Natural killer cell (primary cell): ENCODE measurements around the gene LINC01488. TPM values are rescaled to one million over a fixed set of nuclear protein-coding genes. Genes with fewer than 3 reads are reported as not detected.

Experiments used
- ATAC-seq, 3 donors: fragments of 150-1000 bp in 2 of 3; fragments of 200-7000 bp in 1 of 3; cut with Tn5 transposase; 1 replicate in 1 of 3; 2 replicates in 2 of 3; pipeline ENCODE4 v1.10.0; 2021; ENCODE audit warnings: mild to moderate bottlenecking in 2 of 3, moderate library complexity in 2 of 3
- DNase-seq, 2 donors: peaks; one replicate each; pipeline versions ENCODE4 v3.0.0 to v3.0.0-alpha.2; 2013 to 2021; ENCODE audit warnings: mixed read lengths in 1 of 2
- H3K27ac ChIP-seq: one replicate; pipeline ENCODE4 v1.5.1; 2013; ENCODE audit warnings: mild to moderate bottlenecking, low read length
- H3K27me3 ChIP-seq: one replicate; pipeline ENCODE4 v1.6.1; 2013; ENCODE audit warnings: low read length; ENCODE audit not compliant: control insufficient read depth, insufficient read depth
- H3K36me3 ChIP-seq: one replicate; pipeline ENCODE4 v1.6.1; 2013; ENCODE audit warnings: low read length; ENCODE audit not compliant: control insufficient read depth, insufficient read depth
- H3K4me1 ChIP-seq: one replicate; pipeline ENCODE4 v1.6.1; 2013; ENCODE audit warnings: low read length; ENCODE audit not compliant: control insufficient read depth, insufficient read depth
- H3K4me3 ChIP-seq: one replicate; pipeline ENCODE4 v1.5.1; 2013; ENCODE audit warnings: low read length
- H3K9me3 ChIP-seq: one replicate; pipeline ENCODE4 v1.6.1; 2013; ENCODE audit warnings: low read length; ENCODE audit not compliant: control insufficient read depth, insufficient read depth
- H3K27ac Mint-ChIP-seq, 2 donors: one replicate each; pipeline ENCODE4 v1.8.0; 2022; ENCODE audit warnings: mild to moderate bottlenecking in 2 of 2, mixed read lengths in 2 of 2, moderate library complexity in 1 of 2
- H3K27me3 Mint-ChIP-seq, 2 donors: one replicate each; pipeline ENCODE4 v1.8.0; 2022; ENCODE audit warnings: low read depth in 2 of 2, mixed read lengths in 2 of 2
- H3K36me3 Mint-ChIP-seq: one replicate; pipeline ENCODE4 v1.8.0; 2022; ENCODE audit warnings: mixed read lengths
- H3K4me1 Mint-ChIP-seq, 2 donors: one replicate each; pipeline ENCODE4 v1.8.0; 2022; ENCODE audit warnings: mixed read lengths in 2 of 2
- H3K4me3 Mint-ChIP-seq: one replicate; pipeline ENCODE4 v1.8.0; 2022; ENCODE audit warnings: mild to moderate bottlenecking, moderate library complexity, mixed read lengths
- H3K9me3 Mint-ChIP-seq, 2 donors: one replicate each; pipeline ENCODE4 v1.8.0; 2022; ENCODE audit warnings: mixed read lengths in 2 of 2
- CTCF ChIP-seq: fragments of 200-600 bp; IDR thresholded peaks from one replicate; pipeline ENCODE4 v1.8.0; 2022; ENCODE audit warnings: antibody characterized with exemption
- WGBS: methylation state at CpG from one replicate; pipeline ENCODE4 v1.1.7; 2013; ENCODE audit warnings: missing lambda C conversion rate; ENCODE audit not compliant: insufficient coverage; 5-methylcytosine and 5-hydroxymethylcytosine counted together
- intact Hi-C: fragments of 100-400 bp; cut with micrococcal nuclease; formaldehyde crosslinking; loops from one replicate; pipeline ENCODE4 v1.14.2; 2022
- total RNA-seq, 4 donors: library from RNA; stranded (reverse); fragments of 120-200 nt in 1 of 4; gene quantifications; one replicate each; pipeline versions ENCODE4 v1.2.3 to v1.2.4, GENCODE V29; 2013 to 2022

LINC01488 gene
- total RNA-seq, 3 donors from 2014 or later (not counting 1 experiment from before 2014, with no cell fraction given), result not detected

- H3K27me3 Mint-ChIP-seq, result peaks cover 0 to 3% of the 10 kb centered on the region in 2 donors
- H3K27ac ChIP-seq, result no peak overlapping the region
- H3K27ac Mint-ChIP-seq, result no peak overlapping the region
- no peak for TF ChIP-seq CTCF
- no peaks in the 10 kb centered on the region for H3K36me3 ChIP-seq
- no peaks in the 10 kb centered on the region for H3K9me3 Mint-ChIP-seq
- no peaks in the 10 kb centered on the region for H3K4me1 ChIP-seq
- H3K4me1 Mint-ChIP-seq, result no peaks in the 10 kb centered on the region
- H3K4me3 ChIP-seq, result no peak overlapping the region
- H3K9me3 ChIP-seq, result no peaks in the 10 kb centered on the region
- ATAC-seq (no peak), DNase-seq (no peak)
- no peaks in the 10 kb centered on the region for H3K27me3 ChIP-seq
- no peaks in the 10 kb centered on the region for H3K36me3 Mint-ChIP-seq
- intact Hi-C loops, result no loop called here
- 88% methylated on average over 13 of the region's 13 CpGs for WGBS
- H3K4me3 Mint-ChIP-seq, result no peak overlapping the region
Observed at GRCh38 chr11:69480547-69481392, 693 bp upstream of the LINC01488 start.

- WGBS, result 72% methylated on average over 2 of the region's 2 CpGs
- ATAC-seq, result no peak
- intact Hi-C loops, result no loop called here
Observed at GRCh38 chr11:69482322-69482721, 859 bp downstream of the LINC01488 start.

GRCh38 chr11:69483170-69483569 lies 1.7 kb downstream of the LINC01488 start:
- intact Hi-C loops, result no loop called here
- Mint-ChIP-seq H3K4me3 (no peak overlapping the region), H3K4me1 (no peaks in the 10 kb centered on the region), H3K9me3 (no peaks in the 10 kb centered on the region), H3K27me3 (no peaks in the 10 kb centered on the region), H3K36me3 (no peaks in the 10 kb centered on the region), H3K27ac (no peak overlapping the region)
- no peaks in the 10 kb centered on the region for H3K4me1 ChIP-seq
- TF ChIP-seq CTCF, result no peak
- DNase-seq, result no peak
- no peaks in the 10 kb centered on the region for H3K36me3 ChIP-seq
- no peak overlapping the region for H3K4me3 ChIP-seq
- H3K27me3 ChIP-seq, result no peaks in the 10 kb centered on the region
- 61% methylated on average over 3 of the region's 3 CpGs for WGBS
- no peak overlapping the region for H3K27ac ChIP-seq
- no peaks in the 10 kb centered on the region for H3K9me3 ChIP-seq
- ATAC-seq, result no peak

More at GRCh38 chr11:69482322-69482721, 859 bp downstream of the LINC01488 start:
- H3K4me1 ChIP-seq, result no peaks in the 10 kb centered on the region
- DNase-seq, result no peak
- no peak overlapping the region for H3K4me3 ChIP-seq
- H3K27me3 ChIP-seq, result no peaks in the 10 kb centered on the region
- no peaks in the 10 kb centered on the region for H3K4me1 Mint-ChIP-seq
- TF ChIP-seq CTCF, result no peak
- H3K4me3 Mint-ChIP-seq, result no peak overlapping the region
- H3K9me3 Mint-ChIP-seq, result no peaks in the 10 kb centered on the region
- peaks cover 0 to 3% of the 10 kb centered on the region in 2 donors for H3K27me3 Mint-ChIP-seq
- no peak overlapping the region for H3K27ac Mint-ChIP-seq
- H3K27ac ChIP-seq, result no peak overlapping the region
- H3K36me3 Mint-ChIP-seq, result no peaks in the 10 kb centered on the region
- no peaks in the 10 kb centered on the region for H3K36me3 ChIP-seq
- no peaks in the 10 kb centered on the region for H3K9me3 ChIP-seq
